NCI-H460 (cell line): ENCODE results near the gene SHISAL2A. TPM values are rescaled to one million over a fixed set of nuclear protein-coding genes. Genes with fewer than 3 reads are reported as not detected.
A peak's percentile ranks its signal among the peaks of the same experiment; 100 is the strongest.

Experiments
- DNase-seq: peaks from one replicate; pipeline ENCODE4 v3.0.0-alpha.2; 2016; ENCODE audit warnings: low read depth; ENCODE audit errors: extremely low read depth
- total RNA-seq: library from RNA; depleted of rRNA; stranded (reverse); fragments of >200 nt; shearing (Covaris generic); gene quantifications from 2 replicates; pipeline ENCODE4 v1.2.3, GENCODE V29; 2014

The SHISAL2A gene
- total RNA-seq, 1 experiment from 2014 or later, result not detected

GRCh38 chr1:52658795-52659194 is 25.8 kb downstream of the SHISAL2A start:
- no peak for DNase-seq

DNA sequence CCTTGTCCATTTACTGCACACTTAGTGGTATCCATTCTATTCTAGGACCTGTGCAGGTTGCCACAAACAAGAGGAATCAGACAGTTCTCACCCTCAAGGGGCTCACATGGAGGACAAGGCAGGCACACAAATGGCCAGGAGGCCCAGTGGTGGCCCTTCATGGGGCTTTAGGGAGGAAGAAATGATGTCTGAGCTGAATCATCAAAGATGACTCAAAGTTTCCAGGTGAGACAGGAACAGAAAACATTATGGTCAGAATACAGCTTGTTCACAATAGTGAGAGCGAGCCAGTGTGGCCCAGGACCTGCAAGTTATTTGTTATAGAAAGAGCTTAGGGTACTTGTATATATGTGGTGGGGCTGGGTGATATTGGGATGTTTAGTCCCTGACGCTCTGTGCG is 26.4 kb downstream of the SHISAL2A start:
- DNase-seq, result no peak

GRCh38 chr1:52659851-52660596 is 27.1 kb downstream of the SHISAL2A start:
- DNase-seq, result no peak

DNA sequence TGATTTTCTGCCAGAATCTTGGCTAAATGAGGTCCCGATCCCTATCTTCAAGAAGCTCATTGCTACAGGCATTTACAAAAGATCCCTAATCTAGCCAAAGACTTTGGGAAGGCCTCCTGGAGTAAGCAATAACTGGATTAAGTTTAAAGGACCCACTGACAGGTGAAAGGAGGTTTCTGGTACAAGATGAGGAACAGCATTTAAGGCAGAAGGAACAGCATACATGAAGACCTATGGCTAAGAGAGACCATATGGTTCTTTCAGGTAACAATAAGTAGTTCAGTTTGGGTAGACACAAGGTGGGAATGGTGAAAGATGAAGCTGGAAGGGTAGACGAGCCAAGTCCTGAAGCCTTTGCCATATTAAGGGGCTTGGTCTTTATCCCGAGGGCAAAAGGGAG is 27.8 kb downstream of the SHISAL2A start:
- DNase-seq, result no peak

DNA sequence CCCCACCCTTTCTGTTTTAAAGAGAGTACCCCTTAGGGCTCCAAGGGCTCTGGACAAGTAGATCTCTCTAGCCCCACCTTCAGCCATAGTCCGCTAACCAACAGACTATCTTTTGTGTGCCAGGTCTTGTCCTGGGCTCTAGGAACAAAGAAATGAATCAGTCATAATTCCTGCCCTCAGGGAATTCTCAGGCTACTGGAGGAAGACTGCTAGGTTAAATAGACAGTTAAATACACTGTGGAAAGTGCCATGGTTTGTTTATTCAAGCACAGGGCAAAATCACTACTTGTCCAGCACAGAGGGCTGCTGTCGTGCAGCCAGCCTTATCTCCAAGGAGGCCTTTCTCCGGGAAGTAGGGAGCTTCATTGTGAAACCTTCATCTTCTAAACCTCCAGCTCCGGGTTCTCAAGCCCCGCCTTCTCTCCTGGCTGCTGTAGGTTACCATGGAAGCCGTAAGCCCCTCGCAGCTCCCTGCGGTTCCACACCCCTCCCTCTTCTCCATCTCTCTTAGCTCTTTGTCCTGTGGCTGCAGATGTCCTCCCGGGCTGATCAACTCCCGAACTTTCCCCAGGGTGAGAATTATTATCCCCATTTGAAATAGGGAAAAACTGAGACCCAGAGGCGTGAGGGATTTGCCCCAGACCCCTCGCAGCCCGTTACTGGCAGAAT is 29.8 kb downstream of the SHISAL2A start:
- DNase-seq, result peak; percentile 23

GRCh38 chr1:52663716-52664115 is 30.7 kb downstream of the SHISAL2A start:
- no peak for DNase-seq

DNA sequence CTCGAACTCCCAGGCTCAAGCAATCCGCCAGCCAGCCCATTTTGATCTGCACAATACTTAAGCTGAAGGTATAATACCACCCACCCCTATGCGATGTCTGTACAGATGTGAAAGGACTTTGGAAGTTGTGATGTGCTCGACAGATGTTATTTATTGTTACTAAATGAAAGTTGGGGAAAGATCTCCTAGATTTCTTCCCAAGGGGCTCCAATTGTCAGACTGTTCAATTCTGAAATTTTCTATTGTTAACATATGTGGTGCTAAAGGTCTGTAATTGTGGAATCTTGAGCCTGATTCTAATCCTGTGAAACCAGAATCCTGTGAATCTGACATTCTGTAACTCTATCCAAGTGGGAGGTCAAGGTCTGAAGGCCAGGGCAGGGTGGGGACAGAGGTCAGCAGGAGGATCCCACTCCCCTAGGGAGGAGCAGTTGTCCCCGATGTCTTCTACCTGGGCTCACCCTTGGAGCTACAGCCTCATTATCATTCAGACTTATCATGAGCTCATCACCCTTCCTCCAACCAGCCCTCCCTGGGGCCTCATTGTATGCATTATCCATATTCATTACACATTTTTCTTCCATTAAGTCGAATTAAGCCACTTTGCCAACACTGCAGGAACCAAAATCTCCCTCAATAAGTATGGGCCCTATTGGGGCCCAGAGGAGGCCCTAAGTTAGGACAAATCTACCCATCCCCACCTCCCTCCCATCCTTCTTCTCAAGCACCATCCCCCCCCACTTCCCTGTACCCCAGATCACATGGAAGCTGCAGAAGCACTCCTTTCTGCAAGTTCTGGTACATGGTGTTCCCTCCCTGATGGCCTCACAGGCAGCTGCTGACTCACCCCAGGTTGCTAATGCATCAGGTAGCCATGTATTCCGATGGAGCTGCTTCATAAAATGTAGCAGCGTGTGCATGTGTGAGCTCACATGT is 32.3 kb downstream of the SHISAL2A start:
- no peak for DNase-seq

- no peak for DNase-seq
These were observed 34.3 kb downstream of the SHISAL2A start for GRCh38 chr1:52667290-52667689.

- no peak for DNase-seq
These were observed 35.0 kb downstream of the SHISAL2A start for GRCh38 chr1:52667984-52668383.

DNA sequence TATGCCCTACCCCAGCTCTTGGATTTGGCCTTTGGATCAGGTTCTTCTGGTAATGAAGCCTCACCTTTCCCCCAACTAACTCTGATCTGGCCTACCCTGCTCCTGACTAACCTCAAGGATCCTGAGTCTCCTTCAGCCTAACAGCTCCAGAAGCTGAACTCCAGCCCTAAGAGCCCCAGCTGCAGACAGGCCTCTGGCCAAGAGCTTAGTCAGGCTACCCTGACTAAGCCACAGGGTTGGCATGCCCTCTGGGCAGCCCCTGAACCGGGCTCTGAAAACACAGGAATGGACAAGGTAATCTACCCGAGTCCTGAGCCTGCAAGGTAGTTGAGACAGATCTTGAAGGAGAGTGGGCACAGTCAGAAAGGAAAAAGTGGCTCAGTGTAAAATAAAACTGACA is 35.7 kb downstream of the SHISAL2A start:
- no peak for DNase-seq

- no peak for DNase-seq
These were observed 36.7 kb downstream of the SHISAL2A start for GRCh38 chr1:52669696-52670095.

GRCh38 chr1:52670604-52671003 is 37.6 kb downstream of the SHISAL2A start:
- no peak for DNase-seq

DNA sequence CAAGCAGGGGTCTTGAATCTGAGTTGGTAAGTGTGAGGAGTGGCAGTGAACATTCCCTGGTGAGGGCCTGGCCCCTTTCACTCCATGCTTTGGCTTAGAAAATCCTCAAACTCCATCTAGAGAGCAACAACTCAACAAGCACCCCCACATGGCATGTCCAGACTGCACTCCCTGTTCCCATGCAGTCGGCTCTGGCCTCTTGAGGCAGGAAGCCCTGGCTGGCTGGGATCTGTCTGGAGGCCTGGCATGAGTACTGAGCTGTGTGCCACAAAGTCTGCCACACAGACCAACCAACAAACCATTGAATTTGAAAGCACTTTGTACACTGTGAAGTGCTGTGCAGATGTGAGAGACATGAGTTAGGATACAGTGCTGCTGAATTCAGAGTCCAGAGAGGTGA is 40.0 kb downstream of the SHISAL2A start:
- DNase-seq, result no peak

DNA sequence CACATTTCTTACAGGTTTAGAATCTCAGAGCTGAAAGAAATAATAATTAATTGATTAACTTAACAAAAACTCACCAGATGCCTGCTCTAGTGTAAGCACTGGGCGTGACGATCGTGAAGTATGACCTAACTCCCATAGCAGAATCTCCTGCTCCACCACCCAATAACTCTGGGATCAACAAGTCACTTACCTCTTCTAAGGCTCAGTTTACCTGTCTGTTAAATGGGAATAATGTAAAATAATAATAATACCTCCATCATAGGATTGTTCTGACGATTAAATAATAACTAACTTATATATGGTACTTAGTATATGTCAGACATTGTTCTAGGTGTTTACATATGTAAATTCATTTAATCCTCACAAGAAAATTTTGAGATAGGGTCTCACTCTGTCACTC is 40.5 kb downstream of the SHISAL2A start:
- DNase-seq, result no peak

DNA sequence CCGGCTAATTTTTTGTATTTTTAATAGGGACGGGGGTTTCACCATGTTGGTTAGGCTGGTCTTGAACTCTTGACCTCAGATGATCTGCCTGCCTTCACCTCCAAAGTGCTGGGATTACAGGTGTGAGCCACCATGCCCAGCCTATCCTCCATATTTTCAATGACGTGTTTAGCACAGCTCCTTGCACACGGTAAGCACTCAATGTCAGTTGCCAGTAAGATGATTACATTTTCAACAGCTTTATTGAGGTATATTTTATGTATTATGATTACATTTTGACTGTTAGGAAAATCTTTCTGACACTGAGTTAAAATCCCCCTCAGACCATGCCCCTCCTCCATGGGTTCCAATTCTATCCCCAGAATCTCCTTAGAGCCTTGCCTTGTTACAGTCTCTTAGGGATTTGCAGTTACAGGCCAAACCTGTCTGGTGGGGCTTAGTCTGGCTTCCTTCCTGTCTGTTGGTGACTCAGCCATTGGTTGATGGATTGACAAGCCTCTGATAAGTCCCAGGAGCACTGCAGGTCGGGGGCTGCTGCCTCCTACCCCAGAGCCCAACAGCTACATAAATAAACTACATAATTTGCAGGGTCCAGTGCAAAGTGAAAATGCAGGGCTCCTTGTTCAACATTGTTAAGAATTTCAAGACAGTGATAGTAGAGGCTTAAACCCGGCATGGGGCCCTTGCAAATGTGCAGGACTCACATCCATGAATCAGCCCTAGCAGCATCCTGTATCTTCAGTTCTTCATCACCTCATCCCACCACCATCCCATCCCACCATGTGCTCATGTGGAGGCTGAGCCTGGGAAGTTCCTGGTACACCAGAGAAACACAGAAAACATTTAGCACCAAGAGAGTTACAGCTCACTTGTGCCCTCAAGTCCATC is 41.8 kb downstream of the SHISAL2A start:
- DNase-seq, result no peak

GRCh38 chr1:52676249-52676903 is 43.4 kb downstream of the SHISAL2A start:
- no peak for DNase-seq

- no peak for DNase-seq
These were observed 44.3 kb downstream of the SHISAL2A start for GRCh38 chr1:52677076-52677806.

DNA sequence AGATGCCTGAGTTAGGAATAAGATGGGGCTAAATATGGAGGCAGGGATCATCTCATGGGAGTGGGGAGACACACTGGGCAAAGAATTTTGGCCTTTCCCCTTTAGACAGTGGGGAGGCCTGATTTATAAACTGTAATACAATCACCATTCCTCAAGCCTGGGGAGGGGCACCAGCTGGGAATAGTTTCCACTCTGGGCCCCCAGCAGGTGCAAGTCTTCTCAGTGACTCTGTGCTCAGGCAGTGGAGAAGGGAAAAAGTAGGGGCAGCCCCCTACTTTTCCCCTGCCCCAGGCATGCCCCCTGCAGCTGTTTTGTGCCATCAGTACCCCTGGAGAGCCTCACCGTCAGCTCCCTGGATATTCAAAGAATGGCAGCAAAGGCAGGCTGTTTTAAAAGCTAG is 46.1 kb downstream of the SHISAL2A start:
- no peak for DNase-seq

DNA sequence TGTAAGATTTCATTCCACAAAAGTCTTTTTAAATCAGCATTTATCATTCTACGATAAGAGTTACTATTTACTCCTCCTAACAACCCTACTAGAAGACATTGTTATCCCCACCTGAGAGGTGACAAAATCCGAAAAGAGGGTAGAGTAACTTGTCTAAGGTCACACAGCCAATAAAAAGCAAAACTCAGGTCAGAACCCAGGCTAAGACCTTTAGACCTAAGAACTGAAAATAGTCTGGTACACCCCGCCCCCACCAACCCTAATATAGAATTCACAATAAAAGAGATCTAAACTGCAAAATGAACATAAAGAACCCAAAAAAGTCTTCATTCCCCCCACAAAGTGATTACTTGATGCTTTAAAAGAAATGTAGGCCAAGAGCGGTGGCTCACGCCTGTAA is 46.5 kb downstream of the SHISAL2A start:
- DNase-seq, result no peak
